Mesendoderm (in vitro differentiated cells): ENCODE data around the gene RPP30.
"Not testable (repeated sequence)": the region's sequence is repeated elsewhere in the genome, so short reads cannot be mapped to it uniquely, and the experiment has no call there.

ENCODE experiments used
- DNase-seq: peaks from one replicate; pipeline ENCODE4 v3.0.0; 2013
- H2AK5ac ChIP-seq: 2 replicates; pipeline ENCODE4 v1.6.1; 2013; ENCODE audit warnings: low read length, inconsistent platforms
- H2BK120ac ChIP-seq: 2 replicates; pipeline ENCODE4 v1.6.1; 2013; ENCODE audit warnings: low read depth, mild to moderate bottlenecking, low read length, moderate library complexity, mixed read lengths
- H2BK15ac ChIP-seq: replicated peaks from 2 replicates; pipeline ENCODE4 v1.6.1; 2013; ENCODE audit warnings: low read depth, mild to moderate bottlenecking, moderate library complexity
- H2BK5ac ChIP-seq: 2 replicates; pipeline ENCODE4 v1.6.1; 2013; ENCODE audit warnings: low read length, inconsistent platforms
- H3K18ac ChIP-seq: 2 replicates; pipeline ENCODE4 v1.6.1; 2013; ENCODE audit warnings: mild to moderate bottlenecking, low read length, mixed read lengths
- H3K23ac ChIP-seq: one replicate; pipeline ENCODE4 v1.6.1; 2013; ENCODE audit warnings: low read length
- H3K27ac ChIP-seq: 2 replicates; pipeline ENCODE4 v1.5.1; 2013; ENCODE audit warnings: low read depth, mild to moderate bottlenecking, inconsistent platforms, low read length, moderate library complexity
- H3K27me3 ChIP-seq: 2 replicates; pipeline ENCODE4 v1.6.1; 2013; ENCODE audit warnings: low read length, control low read depth, mild to moderate bottlenecking, inconsistent platforms; ENCODE audit not compliant: insufficient read depth, poor library complexity
- H3K36me3 ChIP-seq: 2 replicates; pipeline ENCODE4 v1.6.1; 2013; ENCODE audit warnings: low read length, inconsistent platforms; ENCODE audit not compliant: control insufficient read depth, insufficient read depth
- H3K4ac ChIP-seq: one replicate; pipeline ENCODE4 v1.6.1; 2013; ENCODE audit warnings: low read depth, mild to moderate bottlenecking, low read length, moderate library complexity
- H3K4me1 ChIP-seq: 2 replicates; pipeline ENCODE4 v1.6.1; 2013; ENCODE audit warnings: low read depth, low read length, inconsistent platforms; ENCODE audit not compliant: control insufficient read depth
- H3K4me2 ChIP-seq: 2 replicates; pipeline ENCODE4 v1.6.1; 2013; ENCODE audit warnings: low read length
- H3K4me3 ChIP-seq: 2 replicates; pipeline ENCODE4 v1.5.1; 2013; ENCODE audit warnings: mild to moderate bottlenecking, low read length
- H3K56ac ChIP-seq: one replicate; pipeline ENCODE4 v1.6.1; 2013; ENCODE audit warnings: low read length
- H3K79me1 ChIP-seq: 2 replicates; pipeline ENCODE4 v1.6.1; 2013; ENCODE audit warnings: low read length, inconsistent platforms
- H3K79me2 ChIP-seq: 2 replicates; pipeline ENCODE4 v1.6.1; 2013; ENCODE audit warnings: mild to moderate bottlenecking, low read length; ENCODE audit not compliant: control insufficient read depth, insufficient read depth
- H3K9ac ChIP-seq: 2 replicates; pipeline ENCODE4 v1.6.1; 2013; ENCODE audit warnings: low read length, inconsistent platforms
- H4K5ac ChIP-seq: one replicate; pipeline ENCODE4 v1.6.1; 2013; ENCODE audit warnings: low read length
- H4K8ac ChIP-seq: one replicate; pipeline ENCODE4 v1.6.1; 2013; ENCODE audit warnings: low read depth, mild to moderate bottlenecking, control low read depth, low read length, moderate library complexity
- WGBS: extraction: QIAGEN DNeasy Blood & Tissue Kit; methylation state at CpG from one replicate; pipeline ENCODE4 v1.1.7; 2013; ENCODE audit warnings: low lambda C conversion rate, missing lambda C conversion rate; ENCODE audit not compliant: insufficient coverage; ENCODE audit errors: extremely low coverage; 5-methylcytosine and 5-hydroxymethylcytosine counted together

RPP30 gene

GRCh38 chr10:90879062-90879461 is 7.3 kb downstream of the RPP30 start:
- Histone ChIP-seq H3K9ac (no peak overlapping the region), H2BK15ac (no peak overlapping the region), H3K79me1 (peaks cover 1% of the 10 kb centered on the region), H3K36me3 (peaks cover 3% of the 10 kb centered on the region), H2AK5ac (no peak overlapping the region), H3K4me3 (no peak overlapping the region), H3K4me1 (no peaks in the 10 kb centered on the region), H3K27me3 (no peaks in the 10 kb centered on the region), H3K23ac (no peak overlapping the region), H3K79me2 (peaks cover 1% of the 10 kb centered on the region), H2BK5ac (no peak overlapping the region), H3K56ac (no peak overlapping the region), H3K4me2 (no peak overlapping the region), H4K5ac (no peak overlapping the region), H2BK120ac (no peak overlapping the region), H3K18ac (no peak overlapping the region), H4K8ac (no peak overlapping the region), H3K27ac (no peak overlapping the region), H3K4ac (no peak overlapping the region)
- WGBS, result no CpG with 5 or more reads among the region's 2 CpGs
- DNase-seq, result no peak

GRCh38 chr10:90880059-90880719 is 8.4 kb downstream of the RPP30 start:
- H3K36me3 ChIP-seq, H3K4ac ChIP-seq, H3K79me1 ChIP-seq, H3K18ac ChIP-seq, H3K27me3 ChIP-seq, H3K27ac ChIP-seq, H3K9ac ChIP-seq, H2AK5ac ChIP-seq, H3K56ac ChIP-seq, H2BK120ac ChIP-seq, H4K5ac ChIP-seq, H2BK15ac ChIP-seq, H2BK5ac ChIP-seq, H3K4me2 ChIP-seq, H4K8ac ChIP-seq, H3K4me1 ChIP-seq, H3K79me2 ChIP-seq, H3K23ac ChIP-seq, H3K4me3 ChIP-seq: not testable (repeated sequence)
- peak; percentile 44 for DNase-seq
- WGBS, result no CpG with 5 or more reads among the region's 8 CpGs

GRCh38 chr10:90884431-90884830 is 12.7 kb downstream of the RPP30 start:
- H2BK5ac ChIP-seq, result no peak overlapping the region
- no peak overlapping the region for H2BK120ac ChIP-seq
- H3K4me1 ChIP-seq, result no peaks in the 10 kb centered on the region
- H4K5ac ChIP-seq, result no peak overlapping the region
- H3K23ac ChIP-seq, result no peak overlapping the region
- no peak overlapping the region for H3K18ac ChIP-seq
- H3K9ac ChIP-seq, result no peak overlapping the region
- no peak overlapping the region for H2BK15ac ChIP-seq
- H3K56ac ChIP-seq, result no peak overlapping the region
- H3K79me1 ChIP-seq, result no peaks in the 10 kb centered on the region
- WGBS, result no CpG with 5 or more reads among the region's 3 CpGs
- no peak overlapping the region for H3K4ac ChIP-seq
- no peaks in the 10 kb centered on the region for H3K27me3 ChIP-seq
- no peak overlapping the region for H2AK5ac ChIP-seq
- H3K4me3 ChIP-seq, result no peak overlapping the region
- DNase-seq, result no peak
- no peak overlapping the region for H3K4me2 ChIP-seq
- H3K36me3 ChIP-seq, result peaks cover 5% of the 10 kb centered on the region
- no peaks in the 10 kb centered on the region for H3K79me2 ChIP-seq
- no peak overlapping the region for H4K8ac ChIP-seq
- H3K27ac ChIP-seq, result no peak overlapping the region

- Histone ChIP-seq H3K23ac (no peak overlapping the region), H3K56ac (no peak overlapping the region), H3K4me3 (no peak overlapping the region), H3K27ac (no peak overlapping the region), H3K79me2 (no peaks in the 10 kb centered on the region), H3K9ac (no peak overlapping the region), H2BK5ac (no peak overlapping the region), H2AK5ac (no peak overlapping the region), H3K36me3 (peaks cover 5% of the 10 kb centered on the region), H3K18ac (no peak overlapping the region), H3K4me1 (no peaks in the 10 kb centered on the region), H3K4ac (no peak overlapping the region), H4K5ac (no peak overlapping the region), H3K4me2 (no peak overlapping the region), H3K27me3 (no peaks in the 10 kb centered on the region), H2BK120ac (no peak overlapping the region), H4K8ac (no peak overlapping the region), H2BK15ac (no peak overlapping the region), H3K79me1 (no peaks in the 10 kb centered on the region)
- DNase-seq, result no peak
- WGBS, result no CpG with 5 or more reads among the region's 1 CpG
Observed at GRCh38 chr10:90885176-90885575, 13.4 kb downstream of the RPP30 start.

GRCh38 chr10:90887555-90887954 is 15.8 kb downstream of the RPP30 start:
- Histone ChIP-seq H3K79me1 (no peaks in the 10 kb centered on the region), H3K27ac (no peak overlapping the region), H2BK15ac (no peak overlapping the region), H3K4me2 (no peak overlapping the region), H3K36me3 (peaks cover 5% of the 10 kb centered on the region), H2BK120ac (no peak overlapping the region), H3K4ac (no peak overlapping the region), H2AK5ac (no peak overlapping the region), H3K4me1 (no peaks in the 10 kb centered on the region), H2BK5ac (no peak overlapping the region), H3K27me3 (no peaks in the 10 kb centered on the region), H3K4me3 (no peak overlapping the region), H4K5ac (no peak overlapping the region), H3K18ac (no peak overlapping the region), H3K79me2 (no peaks in the 10 kb centered on the region), H4K8ac (no peak overlapping the region), H3K56ac (no peak overlapping the region), H3K9ac (no peak overlapping the region), H3K23ac (no peak overlapping the region)
- no CpG with 5 or more reads among the region's 6 CpGs for WGBS
- DNase-seq, result no peak

GRCh38 chr10:90888387-90888786 is 16.6 kb downstream of the RPP30 start:
- Histone ChIP-seq H3K9ac (no peak overlapping the region), H4K5ac (no peak overlapping the region), H3K4ac (no peak overlapping the region), H2BK15ac (no peak overlapping the region), H2BK120ac (no peak overlapping the region), H3K18ac (no peak overlapping the region), H3K36me3 (peaks cover 7% of the 10 kb centered on the region), H3K23ac (no peak overlapping the region), H4K8ac (no peak overlapping the region), H3K27me3 (no peaks in the 10 kb centered on the region), H3K4me2 (no peak overlapping the region), H3K56ac (no peak overlapping the region), H2AK5ac (no peak overlapping the region), H3K79me2 (no peaks in the 10 kb centered on the region), H3K4me3 (no peak overlapping the region), H3K79me1 (no peaks in the 10 kb centered on the region), H3K27ac (no peak overlapping the region), H3K4me1 (no peaks in the 10 kb centered on the region), H2BK5ac (no peak overlapping the region)
- no CpG with 5 or more reads among the region's 6 CpGs for WGBS
- no peak for DNase-seq
